Measurements from ENCODE around the gene IL12B.

DNA sequence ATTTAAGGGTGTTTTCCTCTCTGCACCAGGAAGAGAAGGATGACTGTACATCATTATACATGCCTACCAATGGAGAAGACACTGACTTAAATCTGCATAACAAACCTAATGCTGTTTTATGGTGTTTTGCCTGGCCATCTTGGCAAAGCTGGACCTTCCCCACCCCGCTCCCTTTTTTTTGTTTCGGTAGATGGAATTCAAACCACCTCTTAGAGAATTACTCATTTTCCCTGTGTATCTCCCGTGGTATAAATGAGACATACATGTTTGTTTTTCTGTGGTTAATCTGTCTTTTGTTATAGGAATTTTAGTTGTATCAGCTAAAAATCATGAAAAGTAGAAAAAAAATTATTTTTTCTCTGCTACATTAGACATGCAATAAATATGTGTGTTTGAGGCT, 28.8 kb downstream of the IL12B start:
- TF ChIP-seq, protein P1, sequence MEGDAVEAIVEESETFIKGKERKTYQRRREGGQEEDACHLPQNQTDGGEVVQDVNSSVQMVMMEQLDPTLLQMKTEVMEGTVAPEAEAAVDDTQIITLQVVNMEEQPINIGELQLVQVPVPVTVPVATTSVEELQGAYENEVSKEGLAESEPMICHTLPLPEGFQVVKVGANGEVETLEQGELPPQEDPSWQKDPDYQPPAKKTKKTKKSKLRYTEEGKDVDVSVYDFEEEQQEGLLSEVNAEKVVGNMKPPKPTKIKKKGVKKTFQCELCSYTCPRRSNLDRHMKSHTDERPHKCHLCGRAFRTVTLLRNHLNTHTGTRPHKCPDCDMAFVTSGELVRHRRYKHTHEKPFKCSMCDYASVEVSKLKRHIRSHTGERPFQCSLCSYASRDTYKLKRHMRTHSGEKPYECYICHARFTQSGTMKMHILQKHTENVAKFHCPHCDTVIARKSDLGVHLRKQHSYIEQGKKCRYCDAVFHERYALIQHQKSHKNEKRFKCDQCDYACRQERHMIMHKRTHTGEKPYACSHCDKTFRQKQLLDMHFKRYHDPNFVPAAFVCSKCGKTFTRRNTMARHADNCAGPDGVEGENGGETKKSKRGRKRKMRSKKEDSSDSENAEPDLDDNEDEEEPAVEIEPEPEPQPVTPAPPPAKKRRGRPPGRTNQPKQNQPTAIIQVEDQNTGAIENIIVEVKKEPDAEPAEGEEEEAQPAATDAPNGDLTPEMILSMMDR (IDR thresholded peaks at IDR 0.05): no peak
- TF ChIP-seq EP300 (IDR thresholded peaks at IDR 0.05): no peak
- no peak for TF ChIP-seq POLR2A (IDR thresholded peaks at IDR 0.05; ENCODE audit: low read depth)
